ENCODE data around the gene DUSP1.
"Not testable (repeated sequence)": the region's sequence is repeated elsewhere in the genome, so short reads cannot be mapped to it uniquely, and the experiment has no call there.

The DUSP1 gene

GRCh38 chr5:172797771-172798191, 26.8 kb upstream of the DUSP1 start:
- DNase-seq (ENCODE audit: low read depth in 2 of 2) = no peak

GRCh38 chr5:172796306-172796705, 25.3 kb upstream of the DUSP1 start:
- DNase-seq (ENCODE audit: low read depth in 2 of 2) = no peak

DNA sequence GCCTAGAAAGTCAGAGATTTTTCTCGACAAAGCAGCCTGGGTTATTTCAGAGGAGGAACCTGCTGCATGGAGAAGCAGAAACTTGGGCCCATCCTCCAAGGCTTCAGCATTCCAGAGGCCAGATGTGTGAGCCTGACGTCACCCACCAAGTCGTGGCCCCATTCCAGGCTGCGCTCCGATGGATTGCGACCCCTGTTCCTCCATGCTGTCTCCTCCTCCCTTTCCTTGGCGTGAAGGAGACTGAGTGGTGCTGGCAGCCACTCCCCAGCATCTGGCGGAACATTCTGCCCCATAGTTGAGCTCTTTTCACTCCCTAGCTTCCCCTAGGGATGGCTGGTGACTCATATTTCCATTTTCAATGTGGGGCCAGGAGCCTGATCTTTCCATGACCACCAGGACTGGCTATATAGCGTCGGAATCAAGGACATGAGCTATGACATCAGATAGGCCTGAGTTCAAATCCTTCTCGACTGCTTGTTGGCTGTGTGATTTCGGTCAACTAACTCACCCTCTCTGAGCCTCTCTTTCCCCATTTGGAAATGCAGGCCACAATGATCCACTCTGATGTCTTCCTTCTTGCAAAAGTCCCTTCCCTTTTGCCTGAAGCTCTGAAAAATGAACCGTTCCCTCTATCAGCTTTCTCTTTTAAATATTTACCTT, 24.5 kb upstream of the DUSP1 start:
- DNase-seq (ENCODE audit: low read depth in 2 of 2) = no peak

DNA sequence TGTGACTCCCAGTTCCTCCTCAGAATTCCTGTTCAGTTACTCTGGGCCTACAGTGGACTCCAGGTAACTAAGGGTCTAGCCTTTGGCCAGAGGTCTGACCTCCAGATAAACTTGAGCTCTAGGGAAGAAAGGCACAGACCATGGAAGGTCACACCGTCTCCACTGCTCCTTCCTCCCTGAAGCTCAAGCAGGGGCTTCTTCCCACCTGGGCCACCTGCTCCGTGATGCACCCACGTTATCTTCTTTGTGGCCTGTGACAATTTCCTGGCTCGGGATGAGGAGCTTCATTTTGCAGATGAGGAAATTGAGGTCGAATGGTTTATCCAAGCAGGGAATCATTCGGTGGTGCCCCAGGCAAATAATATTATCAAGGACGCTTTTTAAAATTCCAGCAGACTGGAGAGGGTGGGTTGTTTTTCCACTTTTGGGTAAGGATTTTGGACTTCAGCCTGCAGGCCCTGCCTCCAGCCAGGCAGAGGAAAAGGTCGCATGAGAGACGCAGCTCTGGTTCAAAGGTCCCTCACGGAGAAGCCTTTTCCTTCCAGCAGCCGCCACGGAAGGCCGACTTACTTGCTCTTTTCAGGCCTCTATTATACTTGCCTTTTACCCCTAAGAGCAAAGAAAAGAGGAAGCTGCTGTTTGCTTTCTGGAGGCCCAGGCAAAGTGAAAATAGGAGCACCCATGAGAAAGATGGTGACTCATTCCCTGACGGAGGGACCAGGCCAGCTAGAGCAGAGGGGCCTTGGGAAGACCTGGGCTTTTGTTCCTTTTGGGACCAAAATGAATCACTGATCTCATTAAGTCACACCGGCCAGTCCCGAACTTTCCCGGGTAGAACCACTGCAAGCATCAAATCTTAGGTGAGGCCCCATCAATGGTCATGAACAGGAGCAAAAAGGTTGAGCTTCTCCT, 22.8 kb upstream of the DUSP1 start:
- no peak for DNase-seq (ENCODE audit: low read depth in 2 of 2)

GRCh38 chr5:172792701-172793570, 21.9 kb upstream of the DUSP1 start:
- no peak for DNase-seq (ENCODE audit: low read depth in 2 of 2)

DNA sequence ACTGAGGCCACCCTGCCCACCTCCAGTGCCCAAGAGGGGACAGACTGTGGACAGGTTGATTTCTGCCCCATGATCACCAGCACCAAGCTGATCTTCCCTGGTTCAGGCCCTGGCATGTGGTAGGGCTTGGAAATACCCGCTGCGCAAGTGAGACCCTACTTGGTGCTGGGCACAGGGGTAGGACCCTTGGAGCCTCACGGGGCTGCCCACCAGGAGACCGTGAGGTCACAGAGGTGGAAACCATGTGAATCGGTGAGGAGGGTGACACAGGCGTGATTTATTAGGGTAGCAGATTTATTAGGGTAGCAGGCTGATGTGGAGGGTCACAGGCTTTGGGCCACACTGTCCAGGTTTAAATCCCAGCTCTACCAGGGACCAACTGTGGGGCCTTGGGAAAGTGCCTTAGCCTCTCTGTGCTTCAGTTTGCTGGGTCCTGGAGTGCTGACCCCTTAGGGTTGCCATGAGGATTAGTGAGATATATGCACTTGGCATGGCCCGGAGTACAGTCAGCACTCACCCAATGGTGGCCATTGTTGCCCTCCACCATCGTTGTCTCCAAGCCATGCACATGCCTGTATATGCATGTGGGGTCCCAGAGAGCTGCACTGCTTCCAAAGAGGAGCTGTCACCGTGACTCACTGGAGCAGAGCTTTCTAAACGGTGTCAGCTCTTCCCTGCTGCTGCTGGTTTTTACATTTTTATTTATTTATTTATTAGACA, 20.9 kb upstream of the DUSP1 start:
- DNase-seq (ENCODE audit: low read depth in 2 of 2) = no peak

DNA sequence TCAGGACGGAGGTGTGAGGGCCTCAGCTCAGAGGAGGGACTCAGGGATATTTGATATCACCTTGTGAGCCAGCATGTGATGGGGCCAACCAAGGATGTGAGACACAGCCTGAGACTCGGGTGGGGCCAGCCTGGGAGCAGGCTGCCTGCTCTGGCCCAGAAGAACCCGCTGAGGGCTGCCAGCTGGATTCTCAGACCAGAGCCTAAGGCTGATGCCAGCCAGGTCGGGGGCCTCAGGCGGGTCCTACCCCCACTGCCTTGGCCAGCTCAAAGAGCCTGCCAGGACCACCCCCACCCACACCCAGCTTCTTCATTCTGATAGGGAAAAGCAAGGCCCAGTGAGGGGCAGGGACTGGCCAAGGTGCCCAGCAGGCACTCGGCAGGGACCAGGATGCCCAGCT, 20.3 kb upstream of the DUSP1 start:
- DNase-seq (ENCODE audit: low read depth in 2 of 2) = no peak

- no peak for DNase-seq (ENCODE audit: low read depth in 2 of 2)
Observed at GRCh38 chr5:172790496-172790889, 19.5 kb upstream of the DUSP1 start.

- no peak for DNase-seq (ENCODE audit: low read depth in 2 of 2)
Observed at GRCh38 chr5:172789687-172790495, 18.9 kb upstream of the DUSP1 start.

DNA sequence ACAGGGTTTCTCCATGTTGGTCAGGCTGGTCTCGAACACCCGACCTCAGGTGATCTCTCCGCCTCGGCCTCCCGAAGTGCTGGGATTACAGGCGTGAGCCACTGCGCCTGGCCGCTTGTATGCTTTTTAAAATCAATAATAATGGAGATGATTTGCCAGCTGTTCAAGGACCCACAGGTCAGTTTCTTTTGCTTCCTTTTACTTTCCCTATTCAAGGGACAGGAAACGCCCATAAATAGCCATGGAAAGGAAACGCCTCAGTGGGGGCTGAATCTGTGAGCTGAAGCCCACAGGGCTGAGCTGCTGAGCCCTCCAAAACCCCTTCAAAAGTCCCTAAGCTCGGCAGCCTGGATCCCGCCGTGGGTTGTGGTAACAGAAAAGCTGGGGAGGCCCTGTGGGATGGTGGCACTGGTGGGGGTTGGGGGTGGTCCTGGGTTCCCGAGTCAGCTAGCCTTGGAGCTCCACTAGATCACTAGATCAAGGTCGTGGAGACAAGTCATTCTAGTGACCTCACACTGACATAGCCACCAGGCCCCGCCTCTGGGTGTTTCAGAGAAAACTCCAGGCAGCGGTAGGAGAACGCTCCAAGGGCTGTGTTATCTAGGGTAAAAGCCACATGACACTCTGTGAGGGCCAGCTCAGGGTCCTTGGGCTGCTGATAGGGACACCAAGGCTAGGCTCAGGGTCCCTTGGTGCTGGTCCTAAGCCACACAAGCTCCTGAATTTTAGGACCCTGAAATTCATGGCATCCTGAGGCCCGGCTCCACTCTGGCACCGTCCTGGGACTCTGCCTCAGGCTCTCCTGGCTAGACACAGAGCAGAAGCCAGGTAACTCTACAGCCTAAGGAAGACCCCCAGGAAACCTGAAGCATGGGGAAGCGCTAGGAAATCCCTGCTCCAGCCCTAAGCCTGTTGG, 18.0 kb upstream of the DUSP1 start:
- no peak for DNase-seq (ENCODE audit: low read depth in 2 of 2)

GRCh38 chr5:172787538-172787937, 16.5 kb upstream of the DUSP1 start:
- DNase-seq (ENCODE audit: low read depth in 2 of 2) = not testable (repeated sequence)

DNA sequence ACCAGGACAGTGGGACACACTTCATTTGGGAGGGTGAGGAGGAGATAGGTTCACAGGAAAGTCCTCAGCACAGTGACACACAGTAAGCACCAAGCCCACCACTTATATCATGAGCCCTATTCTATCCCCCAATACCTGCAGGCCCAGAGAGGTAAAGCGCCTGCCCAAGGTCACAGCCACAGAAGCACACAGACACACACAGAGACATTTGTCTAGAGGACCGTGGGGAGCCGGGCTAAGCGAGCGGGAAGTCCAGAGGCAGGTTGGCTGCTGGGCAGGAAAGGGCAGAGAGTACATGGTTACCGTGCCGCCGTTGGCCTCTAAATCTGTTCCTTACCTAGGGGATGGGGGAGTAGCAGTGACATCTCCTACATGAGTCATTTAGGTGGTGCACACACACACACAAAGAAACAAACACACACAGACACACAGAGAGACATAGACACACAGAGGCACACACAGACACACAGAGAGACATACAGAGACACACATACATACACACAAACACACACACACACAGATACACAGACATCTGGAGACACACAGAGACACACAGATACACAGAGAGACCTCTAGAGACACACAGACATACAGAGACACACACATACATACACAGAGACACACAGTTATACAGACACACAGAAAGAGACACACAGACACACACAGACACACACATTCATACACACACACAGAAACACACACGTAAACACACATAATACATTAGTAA, 15.9 kb upstream of the DUSP1 start:
- no peak for DNase-seq (ENCODE audit: low read depth in 2 of 2)

DNA sequence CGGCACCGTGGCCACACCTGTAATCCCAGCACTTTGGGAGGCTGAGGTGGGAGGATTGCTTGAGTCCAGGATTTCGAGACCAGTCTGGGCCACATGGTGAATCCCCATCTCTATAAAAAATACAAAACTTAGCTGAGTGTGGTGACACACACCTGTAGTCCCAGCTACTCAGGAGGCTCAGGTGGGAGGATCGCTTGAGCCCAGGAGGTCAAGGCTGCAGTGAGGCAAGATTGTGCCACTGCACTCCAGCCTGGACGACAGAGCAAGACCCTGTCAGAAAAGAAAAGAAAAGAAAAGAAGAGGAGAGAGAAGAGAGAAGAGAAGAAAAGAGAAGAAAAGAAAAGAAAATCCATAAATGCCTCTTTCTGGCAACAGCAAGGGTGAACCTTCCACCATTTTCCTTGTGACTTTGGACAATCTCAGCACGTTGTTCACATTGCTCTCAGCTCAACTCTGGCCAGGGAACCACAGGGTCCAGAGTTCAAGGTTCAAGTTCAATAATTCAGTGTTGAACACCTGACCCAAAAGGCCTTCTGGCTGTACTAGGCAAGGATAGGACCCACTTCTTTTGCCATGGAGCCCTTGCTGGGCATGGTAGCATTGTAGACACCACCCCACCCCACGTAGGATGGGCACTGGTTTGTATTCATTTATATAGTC, 14.6 kb upstream of the DUSP1 start:
- no peak for DNase-seq (ENCODE audit: low read depth in 2 of 2)

DNA sequence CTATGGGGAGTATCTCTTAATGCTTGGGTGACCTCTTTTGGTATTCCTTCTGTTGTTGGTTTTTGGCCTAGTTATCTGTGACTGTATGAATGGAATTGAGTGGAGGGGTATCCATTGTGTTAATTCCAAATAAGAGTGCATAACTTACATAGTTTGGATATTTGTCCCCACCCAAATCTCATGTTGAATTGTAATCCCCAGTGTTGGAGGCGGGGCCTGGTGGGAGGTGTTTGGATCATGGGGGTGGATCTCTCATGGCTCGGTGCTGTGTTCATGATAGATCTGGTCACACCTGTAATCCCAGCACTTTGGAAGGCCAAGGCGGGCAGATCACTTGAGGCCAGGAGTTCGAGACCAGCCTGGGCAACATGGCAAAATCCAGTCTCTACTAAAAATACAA, 13.2 kb upstream of the DUSP1 start:
- DNase-seq (ENCODE audit: low read depth in 2 of 2) = not testable (repeated sequence)

DNA sequence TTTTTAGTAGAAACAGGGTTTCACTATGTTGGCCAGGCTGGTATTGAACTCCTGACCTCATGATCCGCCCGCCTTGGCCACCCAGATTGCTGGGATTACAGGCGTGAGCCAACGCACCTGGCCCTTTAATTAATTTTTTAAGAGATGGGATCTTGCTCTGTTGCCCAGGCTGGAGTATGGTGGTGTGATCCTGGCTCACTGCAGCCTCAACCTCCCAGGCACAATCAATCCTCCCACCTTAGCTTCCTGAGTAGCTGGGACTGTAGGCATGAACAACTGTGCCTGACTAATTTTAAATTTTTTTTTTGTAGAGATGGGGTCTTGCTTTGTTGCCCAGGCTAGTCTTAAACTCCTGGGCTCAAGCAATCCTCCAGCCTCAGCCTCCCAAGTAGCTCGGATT, 12.3 kb upstream of the DUSP1 start:
- not testable (repeated sequence) for DNase-seq (ENCODE audit: low read depth in 2 of 2)

DNA sequence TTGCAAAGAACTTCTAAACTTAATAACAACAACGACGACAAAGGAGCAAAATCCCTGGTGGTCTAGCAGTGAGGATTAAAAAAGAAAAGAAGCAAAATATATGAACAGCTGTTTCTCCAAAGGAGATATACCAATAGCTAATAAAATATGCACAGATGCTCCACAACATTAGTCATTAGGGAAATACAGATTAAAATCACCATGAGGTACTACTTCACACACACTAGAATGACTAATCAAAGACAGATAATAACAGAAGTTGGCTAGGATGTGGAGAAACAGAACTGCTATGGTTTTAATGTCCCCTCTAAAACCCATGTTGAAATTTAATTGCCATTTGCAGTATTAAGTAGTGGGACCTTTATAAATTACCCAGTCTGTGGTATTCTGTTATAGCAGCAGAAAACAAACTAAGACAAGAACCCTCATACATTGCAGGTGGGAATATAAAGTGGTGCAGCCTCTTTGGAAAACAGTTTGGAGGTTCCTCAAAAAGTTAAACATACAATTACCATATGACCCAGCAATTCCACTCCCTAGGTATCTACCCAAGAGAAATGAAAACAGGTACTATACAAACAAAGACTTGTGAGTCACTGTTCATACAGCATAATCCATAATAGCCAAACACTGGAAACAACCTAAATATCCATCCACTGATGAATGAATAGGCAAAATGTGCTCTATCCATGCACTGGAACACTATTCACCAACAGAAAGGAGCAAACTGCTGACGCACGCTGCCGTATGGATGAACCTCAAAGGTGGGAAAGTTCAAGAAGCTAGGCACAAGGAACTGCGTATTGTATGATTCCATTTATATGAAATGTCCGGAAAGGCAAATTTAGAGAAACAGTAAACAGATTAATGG, 11.4 kb upstream of the DUSP1 start:
- DNase-seq (ENCODE audit: low read depth in 2 of 2) = no peak

DNA sequence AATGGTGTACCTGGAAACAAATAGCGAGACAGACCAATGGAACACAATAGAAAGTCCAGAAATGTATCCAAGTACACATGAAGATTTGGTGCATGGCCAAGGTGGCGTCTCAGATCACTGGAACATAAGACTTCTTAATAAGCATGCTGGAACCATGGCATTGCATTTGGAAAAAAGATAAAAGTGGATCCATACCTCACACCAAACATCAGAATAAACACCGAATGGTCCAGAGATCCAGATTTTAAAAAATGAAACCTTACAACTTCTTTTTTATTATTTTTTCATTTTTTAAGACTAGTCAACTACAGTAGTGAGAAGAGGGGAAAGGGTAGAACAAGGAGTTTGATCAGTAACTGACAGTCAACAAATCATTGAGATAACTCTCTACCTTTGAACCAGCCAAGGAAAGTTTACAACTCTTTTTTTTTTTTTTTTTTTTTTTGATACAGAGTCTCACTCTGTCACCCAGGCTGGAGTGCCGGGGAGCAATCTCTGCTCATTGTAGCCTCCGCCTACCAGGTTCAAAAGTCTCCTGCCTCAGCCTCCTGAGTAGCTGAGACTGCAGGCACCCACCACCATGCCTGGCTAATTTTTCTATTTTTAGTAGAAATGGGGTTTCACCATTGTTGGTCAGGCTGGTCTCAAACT, 8.8 kb upstream of the DUSP1 start:
- no peak for DNase-seq (ENCODE audit: low read depth in 2 of 2)
